Common myeloid progenitor, CD34-positive (primary cell): Measurements from ENCODE around the gene VSTM4.

ENCODE experiments used
- CTCF ChIA-PET: fragments of 350-600 bp; sonication (Branson Sonifier 250); formaldehyde crosslinking; loops from one replicate; lab custom pipeline; 2021; ENCODE audit warnings: antibody characterized with exemption; lab: Charles Lee
- POLR2A ChIA-PET: fragments of 350-600 bp; sonication (Branson Sonifier 250); formaldehyde crosslinking; loops from one replicate; lab custom pipeline; 2021; ENCODE audit warnings: antibody characterized with exemption; lab: Charles Lee
- DNase-seq, 3 donors: peaks; one replicate each; pipeline versions ENCODE4 v3.0.0 to v3.0.0-alpha.2; 2013
- H3K27ac ChIP-seq, 2 experiments: 1 replicate in 1 of 2; 2 replicates in 1 of 2; pipeline ENCODE4 v1.7.0; 2013; ENCODE audit warnings: inconsistent platforms in 2 of 2, low read length in 2 of 2, mild to moderate bottlenecking in 2 of 2, low read depth in 1 of 2, moderate library complexity in 1 of 2; ENCODE audit not compliant: severe bottlenecking in 2 of 2, insufficient read depth in 1 of 2, poor library complexity in 1 of 2
- H3K27me3 ChIP-seq, 5 experiments: replicated peaks in 2 of 5; 1 replicate in 3 of 5; 2 replicates in 2 of 5; pipeline versions ENCODE4 v1.6.1 to v1.7.0; 2013; ENCODE audit warnings: low read length in 4 of 5, mild to moderate bottlenecking in 2 of 5, moderate library complexity in 2 of 5, inconsistent platforms in 1 of 5; ENCODE audit not compliant: insufficient read depth in 5 of 5, control insufficient read depth in 4 of 5
- H3K36me3 ChIP-seq, 4 experiments: 1 replicate in 2 of 4; 2 replicates in 2 of 4; pipeline versions ENCODE4 v1.6.1 to v1.7.0; 2013; ENCODE audit warnings: low read length in 3 of 4, control low read depth in 1 of 4, mild to moderate bottlenecking in 1 of 4; ENCODE audit not compliant: control insufficient read depth in 4 of 4, insufficient read depth in 4 of 4
- H3K4me1 ChIP-seq, 4 experiments: 1 replicate in 3 of 4; 2 replicates in 1 of 4; pipeline versions ENCODE4 v1.6.1 to v1.7.1; 2013; ENCODE audit warnings: low read length in 3 of 4, mild to moderate bottlenecking in 3 of 4, control low read depth in 1 of 4, inconsistent platforms in 1 of 4, moderate library complexity in 1 of 4; ENCODE audit not compliant: control insufficient read depth in 4 of 4, insufficient read depth in 4 of 4; ENCODE audit errors: control extremely low read depth in 1 of 4
- H3K4me3 ChIP-seq, 7 experiments: 1 replicate in 4 of 7; 2 replicates in 3 of 7; pipeline versions ENCODE4 v1.5.1 to v1.7.0; 2013; ENCODE audit warnings: mild to moderate bottlenecking in 7 of 7, low read length in 6 of 7, moderate library complexity in 6 of 7, inconsistent platforms in 2 of 7, low read depth in 2 of 7, control low read depth in 1 of 7; ENCODE audit not compliant: insufficient read depth in 4 of 7, control insufficient read depth in 1 of 7; ENCODE audit errors: extremely low read depth in 1 of 7
- H3K9me3 ChIP-seq, 5 experiments: 1 replicate in 4 of 5; 2 replicates in 1 of 5; pipeline versions ENCODE4 v1.6.1 to v1.7.1; 2013; ENCODE audit warnings: low read length in 4 of 5, mild to moderate bottlenecking in 2 of 5, inconsistent platforms in 1 of 5, low read depth in 1 of 5, moderate library complexity in 1 of 5; ENCODE audit not compliant: control insufficient read depth in 4 of 5, insufficient read depth in 2 of 5; ENCODE audit errors: control extremely low read depth in 1 of 5
- WGBS: methylation state at CpG from one replicate; pipeline ENCODE4 v1.1.5; 2013; ENCODE audit not compliant: insufficient coverage; 5-methylcytosine and 5-hydroxymethylcytosine counted together

The VSTM4 gene

GRCh38 chr10:48968036-48968435 is 147.3 kb downstream of the VSTM4 start:
- POLR2A ChIA-PET: no interaction called here
- peaks cover 4 to 82% (median 30%) of the 10 kb centered on the region in 4 experiments for H3K36me3 ChIP-seq
- CTCF ChIA-PET: interaction anchor here (0.7 to 1.1 kb wide), 2 partner anchors 11 to 13 kb away, joined by 3 read pairs; no protein-coding TSS in a partner anchor

DNA sequence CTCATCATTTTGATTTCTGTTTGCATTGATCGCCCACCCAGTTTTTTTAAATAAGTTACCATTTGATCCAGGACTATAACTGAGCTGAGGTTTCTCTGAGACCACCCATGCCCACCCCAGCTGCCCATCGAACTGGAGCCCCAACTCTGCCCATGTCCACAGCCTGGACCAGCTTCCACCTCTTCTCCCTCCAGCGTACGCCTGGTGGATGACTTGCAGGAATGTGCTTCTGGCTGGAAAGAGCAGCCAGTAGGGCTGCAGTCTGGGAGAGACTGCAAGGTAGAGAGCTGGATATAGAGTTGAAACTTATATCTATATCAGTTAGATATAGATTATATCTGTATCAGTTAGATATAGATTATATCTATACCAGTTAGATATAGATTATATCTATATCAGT is 149.9 kb downstream of the VSTM4 start:
- no peaks in the 10 kb centered on the region for H3K9me3 ChIP-seq
- CTCF ChIA-PET: interaction anchor here (0.7 kb wide), 1 partner anchor 31 kb away, joined by 3 read pairs; no protein-coding TSS in a partner anchor
- no peak for DNase-seq
- H3K4me3 ChIP-seq: no peak overlapping the region
- POLR2A ChIA-PET: no interaction called here
- H3K27ac ChIP-seq: no peak overlapping the region
- WGBS: 100% methylated on average over 1 of the region's 4 CpGs
- H3K27me3 ChIP-seq: no peaks in the 10 kb centered on the region
- no peaks in the 10 kb centered on the region for H3K4me1 ChIP-seq
- H3K36me3 ChIP-seq: peaks cover 5 to 92% (median 35%) of the 10 kb centered on the region in 4 experiments

More at GRCh38 chr10:48968036-48968435, 147.3 kb downstream of the VSTM4 start:
- no peak for DNase-seq
- no peaks in the 10 kb centered on the region for H3K9me3 ChIP-seq
- no peaks in the 10 kb centered on the region for H3K4me1 ChIP-seq
- 90% methylated on average over 3 of the region's 3 CpGs for WGBS
- H3K27me3 ChIP-seq: no peaks in the 10 kb centered on the region
- no peak overlapping the region for H3K27ac ChIP-seq
- no peak overlapping the region for H3K4me3 ChIP-seq
